GM12865 (cell line): ENCODE measurements around the gene ERC1.
"Not testable (repeated sequence)": the region's sequence is repeated elsewhere in the genome, so short reads cannot be mapped to it uniquely, and the experiment has no call there.

ENCODE experiments used
- DNase-seq: peaks from one replicate; pipeline ENCODE4 v3.0.0; 2010; ENCODE audit warnings: low read depth
- H3K4me3 ChIP-seq: 2 replicates; pipeline ENCODE4 v1.5.1; 2011; ENCODE audit warnings: mild to moderate bottlenecking, low read depth, low read length, control low read depth
- TF ChIP-seq, protein P1 (sequence below): IDR thresholded peaks from 2 replicates; pipeline ENCODE4 v1.5.1; 2011; ENCODE audit warnings: low read length, control low read depth, low read depth, inconsistent platforms; ENCODE audit not compliant: insufficient read depth; ENCODE audit errors: missing control alignments

ERC1 gene

DNA sequence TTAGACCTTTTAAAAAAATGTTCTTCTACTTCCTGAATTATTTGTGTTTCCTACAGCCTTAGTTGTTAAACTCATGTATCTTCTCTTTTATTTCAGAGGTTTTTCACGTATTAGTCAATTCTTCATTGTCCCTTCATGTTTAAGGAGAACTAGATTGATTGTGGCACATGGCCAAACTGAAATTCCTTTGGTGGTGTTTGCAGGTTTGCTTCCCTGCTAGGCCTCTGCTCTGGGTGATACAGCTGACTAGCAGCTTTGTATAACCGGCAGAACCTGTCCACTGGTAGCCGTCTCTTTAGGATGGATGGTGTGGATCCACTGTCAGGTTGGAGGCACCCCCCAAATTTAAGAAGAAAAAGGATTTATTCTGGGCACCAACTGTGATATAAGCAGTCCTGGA lies 341.3 kb downstream of the ERC1 start:
- H3K4me3 ChIP-seq: no peak overlapping the region
- no peak for DNase-seq

DNA sequence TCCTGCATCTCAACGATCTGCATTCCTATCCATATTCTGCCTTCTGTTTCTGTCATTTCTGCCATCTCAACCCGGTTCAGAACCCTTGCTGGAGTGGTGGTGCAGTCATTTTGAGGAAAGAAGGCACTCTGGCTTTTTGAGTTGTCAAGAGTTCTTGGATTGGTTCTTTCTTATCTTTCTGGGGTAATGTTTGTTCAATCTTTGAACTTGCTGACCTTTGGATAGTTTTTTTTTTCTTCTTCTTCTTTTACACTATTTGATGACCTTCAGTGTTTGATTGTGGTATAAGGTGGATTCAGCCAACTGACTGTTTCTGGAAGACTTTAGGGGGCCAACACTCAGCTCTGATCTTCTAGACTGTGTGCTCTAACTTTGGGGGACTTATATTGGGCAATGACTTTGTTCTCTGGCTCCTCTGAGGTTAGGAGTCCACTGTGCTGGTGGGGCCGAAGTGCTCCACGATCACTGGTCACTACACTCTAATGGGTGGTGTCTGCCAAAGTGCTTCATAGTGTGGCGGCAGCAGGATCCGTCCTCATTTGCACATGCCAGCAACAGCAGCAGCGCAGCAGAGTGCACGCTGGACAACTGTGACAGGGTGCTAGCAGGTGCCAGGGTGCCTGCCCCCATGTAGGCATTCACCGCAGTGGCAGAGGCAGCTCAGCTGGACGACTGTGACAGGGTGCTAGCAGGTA lies 347.6 kb downstream of the ERC1 start:
- TF ChIP-seq, protein P1, sequence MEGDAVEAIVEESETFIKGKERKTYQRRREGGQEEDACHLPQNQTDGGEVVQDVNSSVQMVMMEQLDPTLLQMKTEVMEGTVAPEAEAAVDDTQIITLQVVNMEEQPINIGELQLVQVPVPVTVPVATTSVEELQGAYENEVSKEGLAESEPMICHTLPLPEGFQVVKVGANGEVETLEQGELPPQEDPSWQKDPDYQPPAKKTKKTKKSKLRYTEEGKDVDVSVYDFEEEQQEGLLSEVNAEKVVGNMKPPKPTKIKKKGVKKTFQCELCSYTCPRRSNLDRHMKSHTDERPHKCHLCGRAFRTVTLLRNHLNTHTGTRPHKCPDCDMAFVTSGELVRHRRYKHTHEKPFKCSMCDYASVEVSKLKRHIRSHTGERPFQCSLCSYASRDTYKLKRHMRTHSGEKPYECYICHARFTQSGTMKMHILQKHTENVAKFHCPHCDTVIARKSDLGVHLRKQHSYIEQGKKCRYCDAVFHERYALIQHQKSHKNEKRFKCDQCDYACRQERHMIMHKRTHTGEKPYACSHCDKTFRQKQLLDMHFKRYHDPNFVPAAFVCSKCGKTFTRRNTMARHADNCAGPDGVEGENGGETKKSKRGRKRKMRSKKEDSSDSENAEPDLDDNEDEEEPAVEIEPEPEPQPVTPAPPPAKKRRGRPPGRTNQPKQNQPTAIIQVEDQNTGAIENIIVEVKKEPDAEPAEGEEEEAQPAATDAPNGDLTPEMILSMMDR: no peak
- DNase-seq: no peak

More for the DNA sequence above, 341.3 kb downstream of the ERC1 start:
- TF ChIP-seq, protein P1: no peak

DNA sequence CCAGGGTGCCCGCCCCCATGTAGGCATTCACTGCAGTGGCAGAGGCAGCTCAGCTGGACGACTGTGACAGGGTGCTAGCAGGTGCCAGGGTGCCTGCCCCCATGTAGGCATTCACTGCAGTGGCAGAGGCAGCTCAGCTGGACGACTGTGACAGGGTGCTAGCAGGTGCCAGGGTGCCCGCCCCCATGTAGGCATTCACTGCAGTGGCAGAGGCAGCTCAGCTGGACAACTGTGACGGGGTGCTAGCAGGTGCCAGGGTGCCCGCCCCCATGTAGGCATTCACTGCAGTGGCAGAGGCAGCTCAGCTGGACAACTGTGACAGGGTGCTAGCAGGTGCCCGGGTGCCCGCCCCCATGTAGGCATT lies 348.1 kb downstream of the ERC1 start:
- H3K4me3 ChIP-seq, DNase-seq: not testable (repeated sequence)

More for the DNA sequence above, 347.6 kb downstream of the ERC1 start:
- H3K4me3 ChIP-seq: no peak overlapping the region

DNA sequence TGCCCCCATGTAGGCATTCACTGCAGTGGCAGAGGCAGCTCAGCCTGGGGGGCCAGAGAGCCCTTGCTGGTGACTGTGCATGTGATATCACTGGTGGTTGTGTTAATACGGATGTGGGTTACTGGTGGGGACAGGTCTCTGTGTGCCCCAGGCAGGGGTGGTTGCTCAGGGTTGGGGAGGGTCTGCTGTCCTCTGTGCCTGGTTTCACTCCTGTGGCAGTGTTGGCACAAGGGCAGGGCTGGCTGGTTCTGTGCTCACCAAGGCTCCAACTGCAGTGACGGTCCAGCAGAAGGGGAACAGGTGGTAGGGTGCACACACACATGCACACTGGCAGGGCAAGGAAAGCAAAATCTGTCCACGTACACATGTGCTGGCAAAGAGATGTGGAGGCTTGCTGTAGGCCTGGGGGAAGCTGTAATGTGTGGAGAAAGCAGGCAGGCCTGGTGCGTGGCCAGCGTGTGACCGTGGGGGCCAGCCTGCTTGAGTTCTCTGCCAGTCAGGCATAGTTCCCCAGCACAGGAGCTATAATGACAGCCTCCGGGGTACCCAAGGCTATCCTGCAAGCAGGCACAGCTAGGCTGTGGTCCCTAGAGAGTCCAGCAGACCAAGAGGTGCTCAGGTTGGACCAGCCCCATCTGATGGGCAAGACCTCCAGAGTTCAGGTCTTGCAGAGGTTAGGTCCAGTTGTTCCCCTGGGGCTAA lies 348.7 kb downstream of the ERC1 start:
- DNase-seq: no peak
- TF ChIP-seq, protein P1: no peak
- no peak overlapping the region for H3K4me3 ChIP-seq

DNA sequence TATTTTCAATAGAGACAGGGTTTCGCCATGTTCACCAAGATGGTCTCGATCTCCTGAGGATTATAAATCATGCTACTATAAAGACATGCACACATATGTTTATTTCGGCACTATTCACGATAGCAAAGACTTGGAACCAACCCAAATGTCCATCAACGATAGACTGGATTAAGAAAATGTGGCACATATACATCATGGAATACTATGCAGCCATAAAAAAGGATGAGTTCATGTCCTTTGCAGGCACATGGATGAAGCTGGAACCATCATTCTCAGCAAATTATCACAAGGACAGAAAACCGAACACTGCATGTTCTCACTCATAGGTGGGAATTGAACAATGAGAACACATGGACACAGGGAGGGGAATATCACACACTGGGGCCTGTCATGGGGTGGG lies 350.2 kb downstream of the ERC1 start:
- DNase-seq, H3K4me3 ChIP-seq: not testable (repeated sequence)

DNA sequence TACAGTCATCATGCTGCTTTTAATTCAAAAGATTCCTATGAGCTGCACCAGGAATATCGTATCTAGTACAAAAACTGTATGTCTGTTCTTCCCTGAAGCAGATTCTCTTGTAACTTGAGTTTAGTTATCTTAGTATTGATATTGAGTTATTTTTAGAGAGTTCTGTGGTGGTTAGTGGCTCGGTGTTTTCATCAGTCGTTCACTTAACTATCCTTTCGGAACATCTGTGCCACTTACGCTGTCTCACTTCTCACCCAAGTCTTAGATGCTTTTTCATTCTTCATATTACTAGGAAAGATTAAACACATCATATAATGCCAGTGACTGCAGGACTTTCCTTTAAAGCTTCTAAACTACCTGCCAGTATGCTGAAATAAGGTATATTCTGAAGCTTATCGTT lies 352.4 kb downstream of the ERC1 start:
- DNase-seq: no peak
- no peak overlapping the region for H3K4me3 ChIP-seq
- TF ChIP-seq, protein P1: no peak

DNA sequence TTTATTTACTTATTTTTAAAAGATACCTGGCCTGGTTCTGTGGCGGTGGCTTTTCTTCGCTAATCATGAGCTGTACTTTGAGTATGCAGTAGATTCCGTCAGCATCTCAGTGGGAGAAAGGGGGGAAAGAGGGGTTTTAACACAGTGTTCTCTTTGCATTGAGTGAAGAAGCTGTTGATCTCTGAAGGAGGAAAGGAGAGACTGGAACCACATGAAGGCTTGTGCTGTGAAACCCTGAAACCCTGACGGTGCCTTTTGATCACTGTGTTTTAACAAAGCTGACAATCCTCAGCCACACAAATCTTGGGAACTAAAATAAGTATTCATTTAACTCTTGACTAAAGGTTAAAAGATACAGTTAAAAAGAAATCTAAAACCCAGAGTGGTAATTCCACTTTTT lies 353.2 kb downstream of the ERC1 start:
- TF ChIP-seq, protein P1: no peak
- H3K4me3 ChIP-seq: no peak overlapping the region
- no peak for DNase-seq

DNA sequence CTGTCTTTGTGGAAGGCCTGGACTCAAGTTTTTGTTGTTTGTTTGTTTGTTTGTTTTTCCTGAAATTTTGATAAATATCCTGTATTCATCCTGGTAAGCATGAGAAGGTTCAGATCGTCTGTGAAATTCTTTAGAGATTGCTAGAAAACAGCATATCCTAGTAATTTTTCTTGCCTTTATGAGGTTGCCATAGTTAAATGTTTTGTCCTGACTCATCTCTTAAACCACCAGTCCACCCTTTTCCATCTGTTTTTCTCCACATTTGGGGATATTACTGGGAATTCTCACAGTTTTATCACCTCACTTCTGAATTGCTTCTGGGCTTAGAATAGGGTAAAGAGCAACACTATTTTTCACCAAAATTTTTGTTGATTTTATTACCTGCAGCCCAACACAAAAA lies 355.1 kb downstream of the ERC1 start:
- no peak overlapping the region for H3K4me3 ChIP-seq
- no peak for DNase-seq
- TF ChIP-seq, protein P1: no peak
